ENCODE measurements around the gene TNS1. TPM values are rescaled to one million over a fixed set of nuclear protein-coding genes. Genes with fewer than 3 reads are reported as not detected.
A peak's percentile ranks its signal among the peaks of the same experiment; 100 is the strongest.

The TNS1 gene
- total RNA-seq, 2 donors from 2014 or later: 436 to 508 TPM

GRCh38 chr2:217940261-217941220, 62.3 kb downstream of the TNS1 start:
- DNase-seq: no peak
- intact Hi-C loops (cut with DNase I): loop anchor here (5.0 kb wide), 1 partner anchor 38 kb away; no protein-coding TSS in a partner anchor
- ATAC-seq: no peak

- intact Hi-C loops (cut with DNase I): loop anchor here (5.0 kb wide), 1 partner anchor 37 kb away; no protein-coding TSS in a partner anchor
- DNase-seq (no peak), ATAC-seq (no peak)
Observed at GRCh38 chr2:217939629-217940245, 63.1 kb downstream of the TNS1 start.

- ATAC-seq: no peak
- no peak for DNase-seq
- intact Hi-C loops (cut with DNase I): no loop called here
Observed at GRCh38 chr2:217939220-217939619, 63.6 kb downstream of the TNS1 start.

GRCh38 chr2:217938036-217938435, 64.8 kb downstream of the TNS1 start:
- ATAC-seq (no peak), DNase-seq (no peak)
- intact Hi-C loops (cut with DNase I): no loop called here

GRCh38 chr2:217937446-217937845, 65.3 kb downstream of the TNS1 start:
- intact Hi-C loops (cut with DNase I): no loop called here
- peak; percentile 6 to 10 for ATAC-seq
- DNase-seq: peak; percentile 79

GRCh38 chr2:217936952-217937351, 65.8 kb downstream of the TNS1 start:
- intact Hi-C loops (cut with DNase I): no loop called here
- no peak for ATAC-seq

GRCh38 chr2:217935901-217936684, 66.7 kb downstream of the TNS1 start:
- ATAC-seq (no peak), DNase-seq (no peak)
- intact Hi-C loops (cut with DNase I): no loop called here

More at GRCh38 chr2:217936952-217937351, 65.8 kb downstream of the TNS1 start:
- no peak for DNase-seq

GRCh38 chr2:217935235-217935879, 67.4 kb downstream of the TNS1 start:
- intact Hi-C loops (cut with DNase I): no loop called here
- DNase-seq (peak; percentile 56), ATAC-seq (peak; percentile 8 to 47)

- intact Hi-C loops (cut with DNase I): no loop called here
- ATAC-seq: peak; percentile 10 to 74
- DNase-seq: peak; percentile 74
Observed at GRCh38 chr2:217934321-217935131, 68.3 kb downstream of the TNS1 start.

- no peak for DNase-seq
- ATAC-seq: no peak
- intact Hi-C loops (cut with DNase I): no loop called here
Observed at GRCh38 chr2:217933617-217933993, 69.2 kb downstream of the TNS1 start.

GRCh38 chr2:217932803-217933616, 69.8 kb downstream of the TNS1 start:
- intact Hi-C loops (cut with DNase I): no loop called here
- ATAC-seq (peak in 1 of 2 donors; percentile 23), DNase-seq (peak; percentile 64)

- ATAC-seq (no peak), DNase-seq (no peak)
- intact Hi-C loops (cut with DNase I): no loop called here
Observed at GRCh38 chr2:217931846-217932560, 70.8 kb downstream of the TNS1 start.

- intact Hi-C loops (cut with DNase I): no loop called here
- no peak for DNase-seq
- ATAC-seq: no peak
Observed at GRCh38 chr2:217930761-217931563, 71.8 kb downstream of the TNS1 start.

- ATAC-seq (peak; percentile 33 to 58), DNase-seq (peak; percentile 66)
- intact Hi-C loops (cut with DNase I): loop anchor here in 1 of 2 donors (5.0 kb wide), 1 partner anchor 38 kb away; no protein-coding TSS in a partner anchor
Observed at GRCh38 chr2:217929757-217930707, 72.8 kb downstream of the TNS1 start.

GRCh38 chr2:217929272-217929671, 73.5 kb downstream of the TNS1 start:
- DNase-seq: no peak
- intact Hi-C loops (cut with DNase I): loop anchor here in 1 of 2 donors (5.0 kb wide), 1 partner anchor 37 kb away; no protein-coding TSS in a partner anchor
- ATAC-seq: no peak
